Measurements from ENCODE around the gene NALCN.

Gene NALCN

GRCh38 chr13:101080616-101081015 is 335.7 kb downstream of the NALCN start:
- TF ChIP-seq NFIC (IDR thresholded peaks at IDR 0.05) (no peak), TCF12 (IDR thresholded peaks at IDR 0.05; ENCODE audit: low read depth) (no peak), ZBTB7A (IDR thresholded peaks at IDR 0.05; ENCODE audit: low read depth) (no peak), EP300 (IDR thresholded peaks at IDR 0.05; ENCODE audit: borderline replicate concordance) (no peak), TAF1 (IDR thresholded peaks at IDR 0.05; ENCODE audit: low read depth) (no peak), CEBPB (IDR thresholded peaks at IDR 0.05) (no peak)
- TF ChIP-seq, protein P1, sequence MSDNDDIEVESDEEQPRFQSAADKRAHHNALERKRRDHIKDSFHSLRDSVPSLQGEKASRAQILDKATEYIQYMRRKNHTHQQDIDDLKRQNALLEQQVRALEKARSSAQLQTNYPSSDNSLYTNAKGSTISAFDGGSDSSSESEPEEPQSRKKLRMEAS (IDR thresholded peaks at IDR 0.05), result no peak

DNA sequence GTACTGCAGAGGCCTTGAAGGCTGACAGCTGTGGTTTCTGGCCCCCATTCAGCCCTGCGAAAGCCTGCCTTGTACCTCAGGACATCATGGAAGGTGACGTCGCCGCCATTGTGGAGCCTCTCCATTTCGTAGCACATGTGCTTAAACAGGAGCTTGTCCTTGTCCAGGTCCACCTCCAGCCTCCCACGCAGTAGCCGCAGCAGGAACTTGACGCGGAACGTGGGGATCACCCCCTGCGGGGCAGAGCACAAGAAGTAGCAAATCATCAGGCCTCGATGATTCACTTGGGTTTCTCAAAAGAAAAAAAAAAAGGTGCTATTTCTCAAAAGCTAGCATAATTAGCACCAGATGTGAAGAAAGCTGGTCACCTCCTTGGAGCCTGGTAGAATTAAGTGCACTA is 351.0 kb downstream of the NALCN start:
- TF ChIP-seq, protein P2, sequence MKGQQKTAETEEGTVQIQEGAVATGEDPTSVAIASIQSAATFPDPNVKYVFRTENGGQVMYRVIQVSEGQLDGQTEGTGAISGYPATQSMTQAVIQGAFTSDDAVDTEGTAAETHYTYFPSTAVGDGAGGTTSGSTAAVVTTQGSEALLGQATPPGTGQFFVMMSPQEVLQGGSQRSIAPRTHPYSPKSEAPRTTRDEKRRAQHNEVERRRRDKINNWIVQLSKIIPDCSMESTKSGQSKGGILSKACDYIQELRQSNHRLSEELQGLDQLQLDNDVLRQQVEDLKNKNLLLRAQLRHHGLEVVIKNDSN (IDR thresholded peaks at IDR 0.05), result no peak
- TF ChIP-seq, protein P3, sequence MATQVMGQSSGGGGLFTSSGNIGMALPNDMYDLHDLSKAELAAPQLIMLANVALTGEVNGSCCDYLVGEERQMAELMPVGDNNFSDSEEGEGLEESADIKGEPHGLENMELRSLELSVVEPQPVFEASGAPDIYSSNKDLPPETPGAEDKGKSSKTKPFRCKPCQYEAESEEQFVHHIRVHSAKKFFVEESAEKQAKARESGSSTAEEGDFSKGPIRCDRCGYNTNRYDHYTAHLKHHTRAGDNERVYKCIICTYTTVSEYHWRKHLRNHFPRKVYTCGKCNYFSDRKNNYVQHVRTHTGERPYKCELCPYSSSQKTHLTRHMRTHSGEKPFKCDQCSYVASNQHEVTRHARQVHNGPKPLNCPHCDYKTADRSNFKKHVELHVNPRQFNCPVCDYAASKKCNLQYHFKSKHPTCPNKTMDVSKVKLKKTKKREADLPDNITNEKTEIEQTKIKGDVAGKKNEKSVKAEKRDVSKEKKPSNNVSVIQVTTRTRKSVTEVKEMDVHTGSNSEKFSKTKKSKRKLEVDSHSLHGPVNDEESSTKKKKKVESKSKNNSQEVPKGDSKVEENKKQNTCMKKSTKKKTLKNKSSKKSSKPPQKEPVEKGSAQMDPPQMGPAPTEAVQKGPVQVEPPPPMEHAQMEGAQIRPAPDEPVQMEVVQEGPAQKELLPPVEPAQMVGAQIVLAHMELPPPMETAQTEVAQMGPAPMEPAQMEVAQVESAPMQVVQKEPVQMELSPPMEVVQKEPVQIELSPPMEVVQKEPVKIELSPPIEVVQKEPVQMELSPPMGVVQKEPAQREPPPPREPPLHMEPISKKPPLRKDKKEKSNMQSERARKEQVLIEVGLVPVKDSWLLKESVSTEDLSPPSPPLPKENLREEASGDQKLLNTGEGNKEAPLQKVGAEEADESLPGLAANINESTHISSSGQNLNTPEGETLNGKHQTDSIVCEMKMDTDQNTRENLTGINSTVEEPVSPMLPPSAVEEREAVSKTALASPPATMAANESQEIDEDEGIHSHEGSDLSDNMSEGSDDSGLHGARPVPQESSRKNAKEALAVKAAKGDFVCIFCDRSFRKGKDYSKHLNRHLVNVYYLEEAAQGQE (IDR thresholded peaks at IDR 0.05; ENCODE audit: low read depth), result no peak
- TF ChIP-seq YY1 (IDR thresholded peaks at IDR 0.05; ENCODE audit: low read depth), result no peak
- no peak for TF ChIP-seq ZBTB7A (IDR thresholded peaks at IDR 0.05; ENCODE audit: low read depth)
- TF ChIP-seq, protein P1 (IDR thresholded peaks at IDR 0.05), result no peak
- no peak for TF ChIP-seq TCF12 (IDR thresholded peaks at IDR 0.05; ENCODE audit: low read depth)

DNA sequence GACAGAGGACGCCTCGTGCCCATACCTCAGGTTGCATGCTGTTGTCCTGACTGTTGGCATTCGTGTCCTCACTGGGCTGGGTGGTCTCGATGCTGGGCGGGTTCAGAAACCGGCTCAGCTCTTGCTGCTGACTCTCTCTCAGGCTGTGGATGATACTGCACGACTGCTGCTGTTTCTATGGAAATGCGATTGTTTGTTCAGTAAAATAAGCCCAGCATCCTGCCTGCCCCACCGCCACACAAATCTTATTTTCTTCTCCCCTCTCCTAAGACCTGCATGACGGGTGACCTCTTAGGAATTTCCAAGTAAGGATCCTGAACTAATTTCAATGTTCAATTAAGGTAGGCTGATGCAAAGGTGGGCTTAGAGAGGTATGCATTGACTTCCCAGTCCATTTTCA is 356.5 kb downstream of the NALCN start:
- TF ChIP-seq, protein P1 (IDR thresholded peaks at IDR 0.05), result no peak
- TF ChIP-seq ZBTB7A (IDR thresholded peaks at IDR 0.05; ENCODE audit: low read depth) (no peak), TEAD4 (IDR thresholded peaks at IDR 0.05) (no peak), TCF12 (IDR thresholded peaks at IDR 0.05; ENCODE audit: low read depth) (no peak), NFIC (IDR thresholded peaks at IDR 0.05) (no peak), TAF1 (IDR thresholded peaks at IDR 0.05; ENCODE audit: low read depth) (no peak), CEBPB (IDR thresholded peaks at IDR 0.05) (no peak), EP300 (IDR thresholded peaks at IDR 0.05; ENCODE audit: borderline replicate concordance) (no peak), EGR1 (IDR thresholded peaks at IDR 0.05) (no peak), CREB1 (IDR thresholded peaks at IDR 0.05; ENCODE audit: low read depth) (no peak)
- TF ChIP-seq, protein P3 (IDR thresholded peaks at IDR 0.05; ENCODE audit: low read depth), result no peak
- TF ChIP-seq, protein P2 (IDR thresholded peaks at IDR 0.05), result no peak

- TF ChIP-seq, protein P1 (IDR thresholded peaks at IDR 0.05), result no peak
- TF ChIP-seq TCF12 (IDR thresholded peaks at IDR 0.05; ENCODE audit: low read depth), result no peak
- TF ChIP-seq YY1 (IDR thresholded peaks at IDR 0.05; ENCODE audit: low read depth), result no peak
- no peak for TF ChIP-seq RAD21 (IDR thresholded peaks at IDR 0.05; ENCODE audit: low read depth)
- TF ChIP-seq, protein P2 (IDR thresholded peaks at IDR 0.05), result no peak
- no peak for TF ChIP-seq TAF1 (IDR thresholded peaks at IDR 0.05; ENCODE audit: low read depth)
- TF ChIP-seq CREB1 (IDR thresholded peaks at IDR 0.05; ENCODE audit: low read depth), result no peak
- TF ChIP-seq CEBPB (IDR thresholded peaks at IDR 0.05), result no peak
- no peak for TF ChIP-seq FOXM1 (IDR thresholded peaks at IDR 0.05; ENCODE audit: borderline replicate concordance, low read depth)
- TF ChIP-seq EP300 (IDR thresholded peaks at IDR 0.05; ENCODE audit: borderline replicate concordance), result no peak
- no peak for TF ChIP-seq TEAD4 (IDR thresholded peaks at IDR 0.05)
- no peak for TF ChIP-seq EGR1 (IDR thresholded peaks at IDR 0.05)
Observed at GRCh38 chr13:101058841-101059240, 357.5 kb downstream of the NALCN start.

- TF ChIP-seq EGR1 (IDR thresholded peaks at IDR 0.05) (no peak), NFIC (IDR thresholded peaks at IDR 0.05) (no peak), TCF12 (IDR thresholded peaks at IDR 0.05; ENCODE audit: low read depth) (no peak), RAD21 (IDR thresholded peaks at IDR 0.05; ENCODE audit: low read depth) (no peak), TEAD4 (IDR thresholded peaks at IDR 0.05) (no peak), FOXM1 (IDR thresholded peaks at IDR 0.05; ENCODE audit: borderline replicate concordance, low read depth) (no peak), ZBTB7A (IDR thresholded peaks at IDR 0.05; ENCODE audit: low read depth) (no peak), YY1 (IDR thresholded peaks at IDR 0.05; ENCODE audit: low read depth) (no peak), CEBPB (IDR thresholded peaks at IDR 0.05) (no peak), TAF1 (IDR thresholded peaks at IDR 0.05; ENCODE audit: low read depth) (no peak), EP300 (IDR thresholded peaks at IDR 0.05; ENCODE audit: borderline replicate concordance) (no peak), CREB1 (IDR thresholded peaks at IDR 0.05; ENCODE audit: low read depth) (no peak)
- TF ChIP-seq, protein P2 (IDR thresholded peaks at IDR 0.05), result no peak
- TF ChIP-seq, protein P3 (IDR thresholded peaks at IDR 0.05; ENCODE audit: low read depth), result no peak
- TF ChIP-seq, protein P1 (IDR thresholded peaks at IDR 0.05), result no peak
Observed at GRCh38 chr13:101053301-101054093, 362.8 kb downstream of the NALCN start.

Data from Ishikawa (cell line).